NCI-H1694 (cell line): Measurements from ENCODE around the gene MGAT5.

ENCODE experiments used
- DNase-seq: peaks from one replicate; lab custom pipeline; 2025; lab: John Stamatoyannopoulos, UW

The MGAT5 gene

DNA sequence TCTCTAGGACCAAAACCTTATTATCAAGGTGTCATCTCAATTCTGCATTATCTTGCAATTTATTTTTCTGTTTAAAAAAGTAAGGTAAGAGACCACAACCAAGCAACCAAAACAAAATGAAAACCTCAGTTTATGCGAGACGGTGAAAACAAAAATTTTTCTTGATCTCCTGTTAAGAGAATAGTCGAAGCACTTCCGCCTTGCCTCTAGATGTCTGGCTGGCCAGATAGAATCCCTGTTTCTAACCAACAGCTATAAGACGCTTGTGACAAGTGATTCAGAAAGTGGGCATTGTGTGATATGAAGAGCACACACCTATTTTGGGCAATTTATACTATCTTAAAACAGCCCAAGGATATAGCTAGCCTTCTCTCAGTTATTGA is 51.2 kb downstream of the MGAT5 start:
- no peak for DNase-seq

DNA sequence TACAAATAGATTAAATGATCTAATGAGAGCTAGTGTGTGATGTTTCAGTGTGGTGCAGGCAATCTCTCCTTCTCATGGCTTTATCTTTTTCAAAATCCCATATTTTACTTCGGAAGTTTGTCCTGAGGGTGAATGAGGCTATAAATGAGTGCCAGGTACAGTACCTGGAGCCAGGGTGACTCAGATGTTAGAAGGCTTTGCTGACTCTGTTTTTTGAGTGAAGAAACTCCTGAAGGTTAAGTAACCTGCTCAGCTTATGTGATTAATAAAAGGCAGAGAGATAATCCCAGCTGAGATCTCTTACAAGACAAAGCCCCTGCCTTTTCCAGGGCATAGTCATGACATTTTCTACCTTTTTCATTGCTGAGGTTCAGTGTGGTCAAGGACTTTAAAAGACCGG is 52.6 kb downstream of the MGAT5 start:
- DNase-seq: no peak

DNA sequence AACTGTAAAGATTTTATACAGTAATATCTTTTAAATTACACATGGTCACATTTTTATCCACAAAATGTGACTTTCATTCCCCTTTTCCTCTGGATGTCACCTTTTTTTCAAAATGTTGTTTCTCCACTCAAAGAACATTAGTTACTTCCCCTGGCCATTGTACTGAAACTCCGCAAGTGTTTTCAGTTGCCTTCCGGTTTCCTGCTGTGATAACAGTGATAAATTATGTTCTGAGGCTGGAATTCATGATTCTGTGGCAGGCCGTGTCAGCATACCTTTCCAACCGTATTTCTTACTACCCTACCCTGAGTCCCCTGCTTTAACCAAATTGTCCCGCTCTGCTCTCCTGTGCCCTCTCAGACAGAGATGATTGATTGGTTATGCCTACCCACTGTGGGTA is 53.5 kb downstream of the MGAT5 start:
- no peak for DNase-seq

DNA sequence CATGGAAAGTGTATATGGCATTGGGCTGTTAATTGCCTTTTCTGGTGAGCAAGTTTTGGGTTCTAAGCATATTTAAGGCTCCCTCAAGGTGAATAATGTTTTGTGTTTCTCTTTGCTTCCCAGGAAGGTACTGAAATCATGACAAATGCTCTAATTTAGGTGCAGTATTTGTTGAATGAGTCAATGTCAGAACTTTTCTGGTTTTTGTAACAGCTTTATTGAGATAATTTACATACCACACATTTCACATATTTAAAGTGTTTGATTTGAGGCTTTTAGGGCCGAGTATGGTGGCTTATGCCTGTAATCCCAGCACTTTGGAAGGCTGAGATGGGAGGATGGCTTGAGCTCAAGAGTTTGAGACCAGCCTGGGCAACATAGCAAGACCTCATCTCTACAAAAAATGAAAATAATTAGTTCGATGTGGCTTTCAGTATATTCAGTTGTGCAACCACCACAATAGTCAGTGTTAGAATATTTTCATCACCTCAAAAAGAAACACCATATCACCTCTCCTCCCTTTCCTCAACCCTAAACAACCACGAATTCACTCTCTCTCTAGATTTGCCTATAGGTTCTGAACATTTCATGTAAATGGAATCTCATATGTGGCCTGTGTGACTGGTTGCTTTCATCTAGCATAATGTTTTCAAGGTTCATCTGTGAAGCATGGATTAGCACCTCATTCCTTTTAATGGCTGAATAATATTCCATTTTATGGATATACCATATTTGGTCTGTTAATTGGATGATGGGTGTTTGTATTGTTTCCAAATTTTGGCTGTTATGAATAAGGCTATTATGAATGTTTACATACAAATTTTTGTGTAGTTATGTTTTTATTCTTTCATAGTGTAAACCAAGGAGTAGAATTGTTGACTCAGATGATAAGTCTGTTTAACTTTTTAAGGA is 54.9 kb downstream of the MGAT5 start:
- DNase-seq: no peak

DNA sequence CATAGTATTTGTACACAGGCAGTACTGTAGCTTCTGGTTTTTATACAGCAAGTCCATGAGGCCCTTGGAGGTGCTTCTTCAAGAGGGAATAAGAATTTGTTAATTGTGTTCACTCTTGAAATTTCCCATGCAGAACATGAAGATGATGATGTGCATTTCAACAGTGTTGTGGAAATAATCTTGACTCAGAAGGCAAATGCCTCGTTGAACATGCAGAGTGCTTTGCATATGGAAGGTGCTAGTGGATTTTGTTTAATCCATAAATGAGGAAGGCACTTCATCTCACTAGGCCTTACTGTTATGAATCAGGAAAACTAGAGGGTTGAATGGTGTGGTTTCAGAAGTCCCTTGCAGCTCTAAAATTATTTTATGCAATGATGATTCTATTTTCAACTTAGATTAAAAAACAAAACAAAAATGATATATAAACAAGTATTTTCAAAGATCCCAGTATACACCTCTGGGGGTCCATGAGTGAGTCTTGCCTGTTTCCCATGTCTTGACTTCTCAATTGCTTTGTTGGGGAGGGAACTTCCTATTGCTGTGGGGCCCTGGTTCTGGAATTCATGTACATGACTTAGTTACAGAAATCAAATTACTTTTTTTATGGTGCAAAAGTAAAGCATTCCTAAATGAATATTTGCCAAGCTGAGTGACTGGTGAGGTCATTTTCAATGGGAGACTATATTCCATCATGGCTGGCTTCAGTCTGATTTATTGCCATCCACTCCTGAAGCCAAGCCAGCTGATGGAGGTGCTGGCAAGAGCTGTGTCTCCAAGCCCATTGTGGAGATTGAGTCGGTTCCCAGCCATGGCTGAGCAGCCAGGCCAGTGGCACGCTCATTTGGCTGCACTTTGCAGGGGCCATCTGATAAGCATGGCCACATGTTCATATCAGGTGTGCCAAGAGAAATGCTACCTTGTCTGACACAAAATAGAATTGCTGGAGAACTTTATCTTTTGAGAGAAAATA is 56.5 kb downstream of the MGAT5 start:
- no peak for DNase-seq

- no peak for DNase-seq
These were observed 58.6 kb downstream of the MGAT5 start for GRCh38 chr2:134312482-134312881.

DNA sequence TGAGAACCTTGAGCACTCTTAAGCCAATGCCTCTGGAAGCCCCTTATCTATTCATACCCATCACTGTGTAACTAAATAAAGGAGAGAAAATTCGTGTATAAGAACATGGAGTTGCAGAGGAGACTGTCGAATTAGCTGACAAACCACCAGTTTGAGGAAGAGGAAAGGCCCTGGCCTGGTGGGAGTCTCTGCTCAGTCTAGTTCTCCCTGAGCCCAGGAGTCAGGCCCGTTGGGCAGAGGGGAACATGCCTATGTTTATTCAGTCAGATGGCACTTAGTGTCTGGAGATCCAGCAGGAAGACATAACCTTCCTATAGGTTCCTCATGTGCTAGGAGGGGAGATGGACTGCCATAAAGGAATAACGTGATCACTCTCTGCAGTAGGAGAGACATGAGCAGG is 60.3 kb downstream of the MGAT5 start:
- no peak for DNase-seq

GRCh38 chr2:134314681-134315368 is 61.0 kb downstream of the MGAT5 start:
- peak; percentile 44 for DNase-seq

- DNase-seq: no peak
These were observed 61.6 kb downstream of the MGAT5 start for GRCh38 chr2:134315471-134315870.

DNA sequence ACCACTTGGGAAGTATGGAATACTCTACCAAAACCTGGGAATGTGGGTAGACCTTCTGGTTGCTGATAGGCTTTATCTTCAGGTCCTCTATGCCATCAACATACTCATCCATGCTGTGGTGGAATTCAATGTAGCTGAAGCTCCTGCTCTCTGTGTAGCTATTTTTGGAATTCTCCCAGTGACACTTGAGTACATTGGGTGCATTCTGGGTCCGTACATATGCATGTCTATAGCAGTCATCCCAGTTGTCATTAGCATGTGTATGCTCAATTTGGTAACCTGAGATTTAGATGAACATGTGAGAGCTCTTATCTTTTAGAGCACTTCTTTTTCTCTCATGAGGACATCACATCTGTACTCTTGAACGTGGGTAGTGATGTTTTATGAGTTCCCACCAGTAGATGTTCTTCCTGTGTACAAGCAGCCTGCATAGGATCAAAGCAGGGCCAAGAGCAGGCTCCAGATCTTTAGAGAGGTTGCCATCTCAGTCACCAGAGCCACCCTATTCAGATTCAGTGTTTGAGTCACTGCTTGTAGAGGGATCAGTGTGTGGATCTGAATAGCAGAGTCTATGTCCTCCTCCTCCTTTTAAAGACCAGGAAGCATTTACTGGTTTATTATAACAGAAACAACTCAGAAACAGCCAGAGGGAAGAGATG is 65.9 kb downstream of the MGAT5 start:
- no peak for DNase-seq

- no peak for DNase-seq
These were observed 67.1 kb downstream of the MGAT5 start for GRCh38 chr2:134320930-134321329.

DNA sequence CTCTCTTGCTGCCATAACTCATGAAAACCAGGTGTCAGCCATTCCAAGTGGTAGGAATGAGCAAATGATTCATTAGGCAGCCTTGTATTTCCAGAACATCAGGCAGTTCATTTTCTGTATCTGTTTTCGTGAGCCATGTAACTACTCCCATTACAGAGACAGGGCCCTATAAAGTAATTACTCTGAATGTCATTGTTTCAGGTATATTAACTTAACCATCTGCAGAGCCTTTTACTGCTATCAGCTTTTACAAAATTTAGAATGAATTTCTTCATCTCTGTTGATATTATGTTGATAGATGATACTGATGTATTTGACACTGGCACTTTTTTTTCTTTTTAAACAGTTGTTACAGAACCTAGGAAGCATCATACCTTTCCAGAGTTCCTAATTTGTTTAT is 69.9 kb downstream of the MGAT5 start:
- no peak for DNase-seq

DNA sequence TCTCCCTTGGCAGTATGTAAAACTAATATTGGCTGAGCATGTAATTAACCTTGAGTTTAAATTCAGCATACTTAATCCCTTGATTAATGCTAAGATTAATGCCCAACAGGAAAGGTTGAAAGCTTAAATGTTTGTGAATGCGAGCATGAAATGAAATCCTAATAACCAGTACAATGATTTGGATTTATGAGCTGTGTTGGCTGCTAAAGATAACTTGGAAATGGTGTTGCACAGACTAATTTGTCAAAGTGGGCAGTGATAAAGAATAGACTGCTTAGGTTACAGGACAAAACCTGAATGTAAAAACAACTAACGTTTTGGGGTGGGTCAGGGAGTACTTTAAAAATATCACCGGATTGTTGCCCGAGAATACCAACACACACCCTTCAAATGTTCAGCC is 70.6 kb downstream of the MGAT5 start:
- no peak for DNase-seq

GRCh38 chr2:134324947-134325346 is 71.1 kb downstream of the MGAT5 start:
- no peak for DNase-seq

GRCh38 chr2:134325696-134326095 is 71.8 kb downstream of the MGAT5 start:
- no peak for DNase-seq

- no peak for DNase-seq
These were observed 73.5 kb downstream of the MGAT5 start for GRCh38 chr2:134327367-134327766.

DNA sequence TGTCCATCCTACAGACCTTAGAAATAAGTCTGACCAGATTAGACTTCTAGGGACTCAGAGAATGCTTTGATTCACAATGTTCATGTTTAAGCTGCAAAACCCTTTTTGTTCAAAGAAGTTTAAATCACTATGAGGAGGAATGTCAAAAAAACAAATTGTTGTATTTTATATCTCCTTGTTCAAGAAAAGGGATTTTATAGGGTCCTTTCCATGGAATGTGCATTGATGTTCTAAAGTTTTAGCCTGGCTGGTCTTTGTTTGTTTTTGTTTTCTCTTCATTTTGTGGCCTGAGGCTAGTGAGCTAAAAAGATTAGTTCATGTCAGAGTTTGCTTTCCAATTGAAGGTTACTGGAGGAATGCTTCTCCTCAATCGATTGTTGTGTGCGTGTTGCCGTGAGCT is 77.2 kb downstream of the MGAT5 start:
- no peak for DNase-seq

GRCh38 chr2:134333646-134334189 is 79.8 kb downstream of the MGAT5 start:
- no peak for DNase-seq

DNA sequence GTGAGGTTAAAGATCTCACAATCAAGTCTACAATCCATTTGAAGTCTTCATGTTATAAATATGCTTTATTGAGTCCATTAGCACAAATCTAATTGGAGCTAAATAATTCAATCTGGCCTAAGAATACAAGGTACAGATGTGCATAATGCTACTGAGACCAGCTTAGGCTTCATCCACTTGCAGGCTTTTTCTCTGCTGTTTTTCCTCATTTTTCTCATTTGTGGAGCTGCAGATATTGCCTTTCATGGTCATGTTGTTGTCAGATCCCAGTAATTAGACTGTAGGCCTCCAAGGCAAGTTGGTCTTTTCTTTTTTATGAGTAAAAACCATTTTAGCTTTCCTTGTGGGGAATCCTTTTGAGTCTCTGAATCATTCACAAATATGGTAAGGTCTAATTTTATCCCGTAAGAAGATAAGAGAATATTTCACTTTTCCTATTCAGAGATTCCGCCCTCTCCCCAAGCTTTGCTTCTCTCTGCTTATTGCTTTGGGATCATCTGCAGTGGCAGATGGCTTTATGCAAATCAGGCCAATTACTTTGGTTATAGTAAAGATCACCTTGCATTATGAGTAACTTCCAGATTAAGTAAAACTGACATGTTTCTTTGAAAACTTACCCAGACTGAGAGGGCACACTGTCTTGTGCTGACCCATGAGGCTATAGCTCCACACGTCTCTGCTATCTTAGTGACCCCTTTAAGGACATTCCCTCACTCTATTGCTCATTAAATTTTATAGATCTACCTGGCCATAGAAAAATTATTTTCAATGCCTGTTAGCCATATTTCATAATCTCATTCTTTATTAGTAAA is 80.9 kb downstream of the MGAT5 start:
- DNase-seq: no peak

GRCh38 chr2:134335601-134336000 is 81.7 kb downstream of the MGAT5 start:
- no peak for DNase-seq

DNA sequence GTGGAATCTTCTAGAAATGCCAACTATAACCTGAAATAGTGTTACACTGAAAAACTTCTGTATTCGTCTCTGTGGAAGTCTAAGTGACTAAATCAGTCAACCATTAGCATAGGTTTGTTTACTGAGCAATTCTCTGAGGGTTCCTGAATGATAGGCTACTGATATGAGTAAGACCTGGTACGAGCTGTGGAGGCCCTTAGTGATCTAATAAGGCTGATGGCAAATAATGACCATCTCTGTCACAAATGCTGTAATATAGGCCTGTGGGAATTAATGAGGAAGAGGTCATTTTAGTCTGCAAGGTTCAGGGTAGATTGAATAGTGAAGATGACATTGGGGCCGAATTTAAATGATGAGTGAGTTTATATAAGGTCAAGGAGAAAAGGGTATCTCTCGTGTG is 82.5 kb downstream of the MGAT5 start:
- DNase-seq: no peak
